Left ventricle myocardium inferior (tissue), 1 donor: ENCODE results near the gene FAM161A. TPM values are rescaled to one million over a fixed set of nuclear protein-coding genes. Genes with fewer than 3 reads are reported as not detected.
"Not testable (repeated sequence)": the region's sequence is repeated elsewhere in the genome, so short reads cannot be mapped to it uniquely, and the experiment has no call there.

Experiments
- DNase-seq: peaks from one replicate; pipeline ENCODE4 v3.0.0-alpha.2; 2020
- H3K27ac ChIP-seq: fragments of 200-600 bp; replicated peaks from 2 replicates; pipeline ENCODE4 v1.8.0; 2021
- H3K27me3 ChIP-seq: fragments of 200-600 bp; 2 replicates; pipeline ENCODE4 v1.8.0; 2021; ENCODE audit warnings: low read depth
- H3K36me3 ChIP-seq: fragments of 200-600 bp; 2 replicates; pipeline ENCODE4 v1.8.0; 2021
- H3K4me1 ChIP-seq: fragments of 200-600 bp; 2 replicates; pipeline ENCODE4 v1.8.0; 2021
- H3K4me3 ChIP-seq: fragments of 200-600 bp; 2 replicates; pipeline ENCODE4 v1.8.0; 2021; ENCODE audit warnings: mild to moderate bottlenecking, moderate library complexity
- H3K9me3 ChIP-seq: fragments of 200-600 bp; replicated peaks from 2 replicates; pipeline ENCODE4 v1.8.0; 2021
- intact Hi-C: fragments of 100-400 bp; cut with micrococcal nuclease; formaldehyde crosslinking; loops from one replicate; pipeline ENCODE4 v1.11.0; 2022
- total RNA-seq: library from RNA; stranded (reverse); fragmentation: NEBNext Ultra II Directional; extraction: Animal tissue kit (Norgen Biotek cat#: 25700); gene quantifications from one replicate; pipeline ENCODE4 v1.2.1, GENCODE V29; 2021
- TF ChIP-seq, protein P1 (sequence below): fragments of 200-600 bp; IDR thresholded peaks from 2 replicates; pipeline ENCODE4 v1.8.0; 2021; ENCODE audit warnings: antibody characterized with exemption, mild to moderate bottlenecking, borderline replicate concordance
- donor health status: DM: no; HTN: yes; CAD: no; lungs with severe emphysema.

FAM161A gene
- total RNA-seq, 1 donor from 2014 or later = 1.2 TPM

DNA sequence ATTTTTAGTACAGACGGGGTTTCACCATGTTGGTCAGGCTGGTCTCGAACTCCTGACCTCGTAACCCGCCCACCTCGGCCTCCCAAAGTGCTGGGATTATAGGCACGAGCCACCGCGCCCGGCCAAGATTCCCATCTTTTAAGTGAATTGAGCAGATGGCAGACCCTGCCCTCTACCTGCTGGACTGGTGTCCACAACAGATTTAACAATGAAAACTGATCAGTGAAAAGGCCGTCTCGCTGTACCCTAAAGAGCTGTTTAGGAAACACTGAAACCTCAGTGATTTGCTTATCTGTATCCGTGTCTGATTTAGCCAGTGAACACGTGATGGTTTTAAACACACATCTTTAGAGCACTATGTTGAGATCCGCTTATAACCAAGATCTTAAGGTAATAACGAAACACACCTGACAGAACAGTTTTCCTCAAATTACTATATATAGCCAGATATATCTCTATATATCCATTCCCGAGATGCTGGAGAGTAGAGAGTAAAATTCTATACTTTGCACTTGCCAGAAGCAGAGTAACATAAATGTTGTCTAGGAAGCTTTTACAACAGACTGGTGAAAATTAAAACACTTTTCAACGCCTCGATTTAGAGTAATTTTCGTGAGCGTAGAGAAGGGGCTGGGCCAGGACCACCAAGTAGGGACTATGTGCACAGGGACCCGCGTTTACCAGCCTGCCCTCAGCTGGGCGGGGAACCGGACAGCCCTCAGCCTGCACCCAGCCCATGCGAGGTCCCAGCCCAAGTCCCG is 594 bp downstream of the FAM161A start:
- Histone ChIP-seq H3K27me3 (no peaks in the 10 kb centered on the region), H3K36me3 (no peaks in the 10 kb centered on the region), H3K4me3 (peak overlapping the region; percentile 97), H3K9me3 (no peaks in the 10 kb centered on the region), H3K4me1 (peaks cover 20% of the 10 kb centered on the region), H3K27ac (peak overlapping the region; percentile 91)
- TF ChIP-seq, protein P1, sequence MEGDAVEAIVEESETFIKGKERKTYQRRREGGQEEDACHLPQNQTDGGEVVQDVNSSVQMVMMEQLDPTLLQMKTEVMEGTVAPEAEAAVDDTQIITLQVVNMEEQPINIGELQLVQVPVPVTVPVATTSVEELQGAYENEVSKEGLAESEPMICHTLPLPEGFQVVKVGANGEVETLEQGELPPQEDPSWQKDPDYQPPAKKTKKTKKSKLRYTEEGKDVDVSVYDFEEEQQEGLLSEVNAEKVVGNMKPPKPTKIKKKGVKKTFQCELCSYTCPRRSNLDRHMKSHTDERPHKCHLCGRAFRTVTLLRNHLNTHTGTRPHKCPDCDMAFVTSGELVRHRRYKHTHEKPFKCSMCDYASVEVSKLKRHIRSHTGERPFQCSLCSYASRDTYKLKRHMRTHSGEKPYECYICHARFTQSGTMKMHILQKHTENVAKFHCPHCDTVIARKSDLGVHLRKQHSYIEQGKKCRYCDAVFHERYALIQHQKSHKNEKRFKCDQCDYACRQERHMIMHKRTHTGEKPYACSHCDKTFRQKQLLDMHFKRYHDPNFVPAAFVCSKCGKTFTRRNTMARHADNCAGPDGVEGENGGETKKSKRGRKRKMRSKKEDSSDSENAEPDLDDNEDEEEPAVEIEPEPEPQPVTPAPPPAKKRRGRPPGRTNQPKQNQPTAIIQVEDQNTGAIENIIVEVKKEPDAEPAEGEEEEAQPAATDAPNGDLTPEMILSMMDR = no peak
- no peak for DNase-seq
- intact Hi-C loops = no loop called here

DNA sequence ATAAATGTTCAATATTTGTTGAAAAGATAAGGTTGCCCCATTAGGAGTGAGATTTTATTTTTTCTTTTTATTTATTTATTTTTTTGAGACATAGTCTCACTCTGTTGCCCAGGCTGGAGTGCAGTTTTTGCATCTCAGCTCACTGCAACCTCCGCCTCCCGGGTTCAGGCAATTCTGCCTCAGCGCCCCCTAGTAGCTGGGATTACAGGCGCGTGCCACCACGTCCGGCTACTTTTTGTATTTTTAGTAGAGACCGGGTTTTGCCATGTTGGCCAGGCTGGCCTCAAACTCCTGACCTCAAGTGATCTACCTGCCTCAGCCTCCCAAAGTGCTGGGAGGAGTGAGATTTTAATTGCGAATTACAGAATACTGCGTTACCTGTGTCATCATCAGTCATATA is 2.6 kb downstream of the FAM161A start:
- H3K36me3 ChIP-seq, H3K27ac ChIP-seq, DNase-seq, H3K4me3 ChIP-seq, intact Hi-C loops, H3K27me3 ChIP-seq, H3K9me3 ChIP-seq: not testable (repeated sequence)
- peaks cover 20% of the 10 kb centered on the region for H3K4me1 ChIP-seq

DNA sequence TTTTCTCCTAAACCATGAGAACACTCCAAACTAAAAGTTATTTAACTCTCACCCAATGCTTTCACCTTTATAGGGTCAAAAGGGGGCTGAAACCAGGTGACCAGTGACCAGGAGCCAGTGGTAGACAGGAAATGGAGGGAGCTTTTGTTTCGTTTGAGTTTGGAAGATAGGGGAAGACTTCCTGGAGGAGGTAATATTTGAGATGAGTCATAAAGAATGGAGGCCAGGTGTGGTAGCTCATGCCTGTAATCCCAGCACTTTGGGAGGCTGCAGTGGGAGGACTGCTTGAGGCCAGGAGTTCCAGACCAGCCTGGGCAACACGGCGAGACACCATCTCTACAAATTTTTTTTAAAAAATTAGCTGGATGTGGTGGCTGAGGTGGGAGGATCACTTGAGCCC is 8.5 kb downstream of the FAM161A start:
- intact Hi-C loops = no loop called here
- H3K9me3 ChIP-seq = no peaks in the 10 kb centered on the region
- no peak for DNase-seq
- H3K27ac ChIP-seq = no peak overlapping the region
- no peaks in the 10 kb centered on the region for H3K27me3 ChIP-seq
- H3K4me3 ChIP-seq = no peak overlapping the region
- peaks cover 3% of the 10 kb centered on the region for H3K36me3 ChIP-seq
- H3K4me1 ChIP-seq = no peaks in the 10 kb centered on the region
- TF ChIP-seq, protein P1 = no peak

DNA sequence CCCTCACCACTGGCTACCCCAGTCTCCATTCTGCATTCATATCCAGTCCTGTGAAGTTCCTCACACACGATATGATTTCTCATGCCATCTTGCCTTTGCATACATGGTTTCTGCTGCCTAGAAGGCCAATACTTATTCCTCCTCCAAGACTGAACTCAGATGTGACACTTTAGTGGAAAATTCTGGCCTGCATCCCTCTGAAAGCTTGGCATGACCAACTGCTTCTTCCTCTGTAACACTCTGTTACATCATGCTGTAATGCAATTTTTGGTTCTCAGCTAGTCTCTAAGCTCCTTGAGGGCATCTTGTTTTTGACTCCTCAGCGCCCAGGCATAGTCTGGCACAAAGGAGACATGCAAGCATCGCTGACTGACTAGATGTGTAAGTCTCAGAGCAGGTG is 12.6 kb downstream of the FAM161A start:
- intact Hi-C loops = no loop called here
- TF ChIP-seq, protein P1 = no peak

DNA sequence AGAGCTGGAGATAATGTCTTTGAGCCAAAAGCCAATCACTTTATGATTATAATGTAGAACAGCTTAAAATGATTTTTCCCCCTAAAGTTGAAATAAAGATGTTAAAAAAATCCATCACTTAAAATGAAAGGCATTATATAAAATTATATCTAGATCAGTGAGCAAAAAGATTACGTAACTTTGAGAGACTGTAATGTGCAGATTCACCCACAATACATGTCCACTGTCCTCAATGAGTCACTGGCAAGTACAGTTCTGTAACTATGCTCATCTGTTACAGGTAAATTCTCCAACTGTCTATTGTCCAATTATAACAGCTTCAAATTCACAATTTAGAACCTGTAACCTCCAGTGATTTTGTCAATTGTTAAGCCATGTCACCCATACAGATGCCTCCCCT is 19.0 kb downstream of the FAM161A start:
- DNase-seq = no peak
- intact Hi-C loops = no loop called here
- Histone ChIP-seq H3K9me3 (no peaks in the 10 kb centered on the region), H3K4me3 (no peak overlapping the region), H3K27me3 (no peaks in the 10 kb centered on the region), H3K36me3 (no peaks in the 10 kb centered on the region), H3K4me1 (no peaks in the 10 kb centered on the region), H3K27ac (no peak overlapping the region)
- TF ChIP-seq, protein P1 = no peak

More for the DNA sequence above, 12.6 kb downstream of the FAM161A start:
- H3K4me3 ChIP-seq = no peak overlapping the region
- no peaks in the 10 kb centered on the region for H3K4me1 ChIP-seq
- no peak overlapping the region for H3K27ac ChIP-seq
- no peaks in the 10 kb centered on the region for H3K9me3 ChIP-seq
- H3K36me3 ChIP-seq = peaks cover 3% of the 10 kb centered on the region
- H3K27me3 ChIP-seq = no peaks in the 10 kb centered on the region
- DNase-seq = no peak

DNA sequence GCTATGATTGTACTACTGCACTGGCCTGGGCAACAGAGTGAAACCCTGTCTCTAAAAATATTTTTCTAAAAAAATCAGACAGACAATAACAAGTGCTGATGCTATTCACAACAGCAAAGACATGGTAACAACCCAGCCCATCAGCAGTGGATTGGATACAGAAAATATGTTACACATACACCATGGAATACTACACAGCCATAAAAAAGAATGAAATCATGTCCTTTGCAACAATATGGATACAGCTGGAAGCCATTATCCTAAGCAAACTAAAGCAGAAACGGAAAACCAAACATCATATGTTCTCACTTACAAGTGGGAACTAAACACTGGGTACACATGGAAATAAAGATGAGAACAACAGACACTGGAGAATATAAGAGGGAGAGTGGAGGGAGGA is 19.9 kb downstream of the FAM161A start:
- Histone ChIP-seq H3K4me3 (no peak overlapping the region), H3K27me3 (no peaks in the 10 kb centered on the region)

More for the DNA sequence above, 19.9 kb downstream of the FAM161A start:
- TF ChIP-seq, protein P1 = no peak
- no peaks in the 10 kb centered on the region for H3K36me3 ChIP-seq
- intact Hi-C loops = no loop called here
- H3K9me3 ChIP-seq = no peaks in the 10 kb centered on the region
- no peaks in the 10 kb centered on the region for H3K4me1 ChIP-seq
- no peak for DNase-seq
- H3K27ac ChIP-seq = no peak overlapping the region
